Measurements from ENCODE around the gene ABCB11. TPM values are rescaled to one million over a fixed set of nuclear protein-coding genes. Genes with fewer than 3 reads are reported as not detected.

Gene ABCB11
- total and polyA plus RNA-seq, 2 donors (not counting 3 experiments of a cell fraction or from before 2014, with no cell fraction given), result 0.22 to 0.44 TPM

- Histone ChIP-seq H3K27me3 (ENCODE audit: control insufficient read depth in 2 of 2, insufficient read depth in 2 of 2, low read length in 2 of 2) (no peaks in the 10 kb centered on the region), H3K9me1 (replicated peaks; ENCODE audit: control insufficient read depth, extremely low read depth, insufficient read depth, low read length) (no peaks in the 10 kb centered on the region), H4K20me1 (replicated peaks; ENCODE audit: control insufficient read depth, extremely low read depth, insufficient read depth, low read length) (no peaks in the 10 kb centered on the region), H3K27ac (ENCODE audit: insufficient read depth, low read depth, low read length) (no peak overlapping the region), H2AFZ (ENCODE audit: low read depth, low read length) (peak overlapping the region; percentile 8), H3K36me3 (ENCODE audit: control insufficient read depth in 2 of 2, extremely low read depth in 1 of 2, insufficient read depth in 2 of 2, low read length in 2 of 2) (no peaks in the 10 kb centered on the region), H3K79me2 (ENCODE audit: control insufficient read depth, insufficient read depth, low read length) (no peaks in the 10 kb centered on the region), H3K9me3 (replicated peaks; ENCODE audit: control insufficient read depth, insufficient read depth, low read length) (no peaks in the 10 kb centered on the region), H3K4me2 (ENCODE audit: insufficient read depth, low read length) (no peak overlapping the region), H3K9ac (replicated peaks; ENCODE audit: extremely low read depth, insufficient read depth, low read length) (no peak overlapping the region), H3K4me1 (ENCODE audit: control insufficient read depth, extremely low read depth, insufficient read depth, low read length) (no peaks in the 10 kb centered on the region), H3K4me3 (replicated peaks in 1 of 3; ENCODE audit: insufficient read depth in 1 of 3, low read depth in 1 of 3, low read length in 3 of 3) (no peak overlapping the region)
- FAIRE-seq, result no peak
- ChIA-PET POLR2A (no interaction called here), CTCF (no interaction called here)
- no TSS peak for BruUV-seq (replicated peaks)
- dilution Hi-C loops (cut with MboI; ENCODE audit: extremely low pct_ligation_motif_present, low sequenced_read_pairs) (no loop called here), intact Hi-C loops (cut with micrococcal nuclease) (no loop called here)
- peak; percentile 4 for DNase-seq (ENCODE audit: low read depth, low spot score)
- TF ChIP-seq FOS (IDR thresholded peaks at IDR 0.05; ENCODE audit: borderline replicate concordance, insufficient read depth, low read length), result no peak
- TF ChIP-seq CTCF (IDR thresholded peaks at IDR 0.05; ENCODE audit: extremely low read depth in 1 of 2, insufficient read depth in 1 of 2, low read depth in 1 of 2, low read length in 2 of 2), result no peak
- no peak for TF ChIP-seq GATA2 (IDR thresholded peaks at IDR 0.05; ENCODE audit: insufficient read depth, insufficient read length, low read depth, low read length)
- TF ChIP-seq POLR2AphosphoS5 (IDR thresholded peaks at IDR 0.05; ENCODE audit: insufficient read depth, low read depth, low read length), result no peak
- no peak for TF ChIP-seq JUN (IDR thresholded peaks at IDR 0.05; ENCODE audit: borderline replicate concordance, insufficient read depth, insufficient read length, low read depth)
- TF ChIP-seq MAX (IDR thresholded peaks at IDR 0.05; ENCODE audit: insufficient read depth, insufficient read length), result no peak
- no peak for TF ChIP-seq MYC (IDR thresholded peaks at IDR 0.05; ENCODE audit: low read depth, low read length)
- no peak for TF ChIP-seq EZH2 (IDR thresholded peaks at IDR 0.05; ENCODE audit: borderline replicate concordance, low read depth, low read length, severe bottlenecking)
- TF ChIP-seq POLR2A (IDR thresholded peaks at IDR 0.05; ENCODE audit: low read depth, low read length), result no peak
Measured at GRCh38 chr2:168976034-168976654, 55.0 kb downstream of the ABCB11 start.

All from endothelial cell of umbilical vein (primary cell).